G401.6 (cell line): Measurements from ENCODE around the gene AGBL1.
"Not testable (repeated sequence)": the region's sequence is repeated elsewhere in the genome, so short reads cannot be mapped to it uniquely, and the experiment has no call there.

Source experiments
- FAIRE-seq: peaks from 2 replicates; lab custom pipeline; 2012; peaks lifted over from hg19 to GRCh38; lab: Jason Lieb, UNC

Gene AGBL1

DNA sequence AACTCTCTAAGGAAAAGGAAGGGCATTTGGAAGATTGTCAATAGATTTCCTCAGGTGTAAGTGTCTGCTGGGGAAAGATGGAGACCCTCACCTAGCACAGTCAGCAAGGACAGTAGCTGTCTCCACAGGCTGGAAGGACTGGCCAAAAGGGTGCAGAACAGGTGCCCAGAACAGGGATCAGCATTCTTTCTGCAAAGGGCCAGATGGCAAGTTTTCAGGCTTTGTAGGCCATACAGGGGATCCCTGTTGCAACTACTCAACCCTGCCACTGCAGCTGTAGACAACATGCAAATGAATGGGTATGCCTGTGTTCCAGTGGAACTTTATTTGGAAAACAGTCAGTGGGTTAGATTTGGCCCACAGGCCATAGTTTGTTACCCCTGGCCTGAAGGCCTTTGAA, 8.1 kb downstream of the AGBL1 start:
- no peak for FAIRE-seq

DNA sequence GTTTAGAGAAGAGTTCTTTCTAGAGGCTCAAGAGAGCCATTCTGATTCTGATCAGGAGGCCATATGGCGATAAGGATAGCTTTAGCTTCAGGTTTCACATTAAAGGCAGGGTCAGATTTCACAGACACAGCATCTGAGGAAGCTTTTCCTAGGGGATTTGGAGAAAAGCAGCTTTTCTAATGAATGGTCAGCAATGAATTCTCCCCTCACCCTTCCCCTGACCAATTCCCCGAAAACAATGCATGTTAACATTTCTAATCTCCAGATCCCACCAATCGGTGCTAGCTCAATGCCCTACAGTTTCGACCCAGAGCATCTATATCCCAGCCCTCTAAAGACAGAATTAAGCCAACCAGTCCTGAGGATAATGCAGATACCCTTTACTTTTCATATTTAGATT, 9.8 kb downstream of the AGBL1 start:
- FAIRE-seq, result no peak

DNA sequence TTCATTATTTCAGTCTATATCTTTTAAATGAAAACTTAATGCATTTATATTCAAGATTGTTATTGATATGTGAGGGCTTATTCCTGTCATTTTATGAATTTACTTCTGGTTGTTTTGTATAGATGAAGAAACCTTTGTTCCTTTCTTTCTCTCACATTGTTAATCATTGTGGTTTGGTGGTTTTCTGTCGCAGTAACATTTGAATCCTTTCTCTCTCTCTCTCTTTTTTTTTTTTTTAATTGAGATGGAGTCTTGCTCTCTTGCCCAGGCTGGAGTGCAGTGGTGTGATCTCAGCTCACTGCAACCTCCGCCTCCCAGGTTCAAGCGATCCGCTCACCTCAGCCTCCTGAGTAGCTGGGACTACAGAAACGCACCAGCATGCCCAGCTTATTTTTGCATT, 22.1 kb downstream of the AGBL1 start:
- no peak for FAIRE-seq

DNA sequence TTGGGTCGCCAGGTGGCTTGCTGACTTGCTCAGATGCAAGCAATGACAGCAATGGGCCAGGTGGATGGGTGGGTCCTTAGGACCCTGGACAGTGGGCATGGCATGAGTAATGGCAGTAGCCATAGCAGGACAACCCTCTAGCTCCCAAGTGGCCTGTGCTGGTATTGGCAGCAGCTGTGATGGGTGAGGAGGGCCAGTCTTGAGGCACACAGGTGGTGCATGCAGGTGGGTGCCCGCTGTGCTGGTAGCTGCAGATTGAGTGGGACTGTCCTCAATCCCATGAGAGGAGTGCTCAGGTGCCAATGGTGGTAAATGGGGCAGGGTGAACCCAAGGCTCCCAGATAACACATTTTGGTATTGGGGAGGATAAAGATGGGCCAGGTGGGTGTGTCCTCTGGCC, 24.2 kb downstream of the AGBL1 start:
- no peak for FAIRE-seq

DNA sequence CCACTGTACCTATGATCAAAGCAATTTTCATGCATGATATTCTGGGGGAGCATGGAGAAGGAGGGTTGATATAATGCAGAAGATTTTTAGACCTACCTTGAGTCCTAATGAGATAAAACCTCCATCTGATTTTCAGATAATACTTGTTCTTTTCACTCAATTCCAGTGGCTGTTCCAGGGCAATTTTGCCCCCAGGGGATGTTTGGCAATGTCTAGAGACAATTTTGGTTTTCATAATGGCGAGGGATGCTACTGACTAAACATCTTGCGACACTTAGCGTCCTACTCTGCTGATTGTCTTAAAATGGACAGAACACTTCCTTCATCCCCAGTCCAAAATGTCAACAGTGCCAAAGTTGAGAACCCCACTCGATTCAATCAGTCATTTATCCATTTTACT, 26.6 kb downstream of the AGBL1 start:
- FAIRE-seq, result no peak

DNA sequence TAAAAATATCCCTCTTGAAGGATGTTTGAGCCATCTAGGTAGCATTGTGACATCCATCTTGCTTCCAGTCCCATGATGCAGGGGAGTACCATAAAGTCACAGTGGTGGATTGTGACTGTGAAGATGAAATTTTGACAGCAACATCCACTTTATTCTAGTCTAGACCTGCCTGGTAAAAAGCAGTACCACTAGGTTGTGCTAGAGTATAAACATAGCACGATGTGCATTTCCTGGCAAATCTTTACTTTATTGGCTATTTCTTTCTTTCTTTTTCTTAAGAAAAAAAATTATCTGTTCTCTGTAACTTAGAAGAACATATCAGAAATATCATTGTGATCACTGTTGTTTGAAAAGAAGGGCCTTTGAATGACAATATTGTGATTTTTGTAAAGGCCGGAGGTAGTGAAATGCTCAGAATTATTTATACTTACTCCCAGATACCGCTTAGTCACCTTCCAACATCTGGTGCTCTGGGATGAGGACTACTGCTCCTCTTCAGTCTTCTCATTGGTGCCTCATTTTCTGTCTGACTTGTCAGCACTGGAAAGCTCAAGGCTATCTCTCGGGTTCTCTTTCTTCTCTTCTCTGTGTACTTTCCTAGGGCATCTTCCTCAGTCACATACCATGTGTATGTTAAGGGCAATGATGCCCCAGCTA, 35.6 kb downstream of the AGBL1 start:
- no peak for FAIRE-seq

DNA sequence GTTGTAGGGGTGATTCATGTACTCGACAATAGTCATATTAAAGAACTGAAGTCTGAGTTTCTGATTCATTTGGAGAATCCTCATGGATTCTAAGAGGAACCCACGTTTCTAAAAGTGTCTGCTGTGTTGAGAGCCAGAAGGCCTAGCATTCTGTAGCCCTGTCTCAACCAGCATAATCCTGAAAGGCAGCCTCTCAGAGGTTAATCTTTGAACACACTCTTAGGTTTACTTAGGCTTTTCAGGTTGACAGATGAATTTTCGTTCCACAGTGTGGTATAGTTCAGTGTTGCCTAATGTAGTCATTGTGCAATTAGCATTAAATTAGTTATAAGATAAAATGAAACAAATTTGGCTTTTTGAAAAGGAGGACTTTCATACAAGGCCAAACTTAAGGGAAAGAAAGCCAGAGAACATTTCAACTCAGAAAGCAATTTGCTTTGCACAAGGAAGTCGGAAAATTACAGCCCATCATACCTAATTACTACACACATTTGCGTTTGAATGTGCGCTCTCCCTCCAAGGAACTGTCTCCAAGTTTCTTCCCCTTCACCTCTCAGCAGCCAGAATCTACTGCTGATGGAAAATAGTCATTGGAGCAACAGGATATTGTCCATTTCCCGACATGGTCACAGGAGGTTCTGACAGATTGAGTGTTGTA, 42.0 kb downstream of the AGBL1 start:
- FAIRE-seq, result no peak

DNA sequence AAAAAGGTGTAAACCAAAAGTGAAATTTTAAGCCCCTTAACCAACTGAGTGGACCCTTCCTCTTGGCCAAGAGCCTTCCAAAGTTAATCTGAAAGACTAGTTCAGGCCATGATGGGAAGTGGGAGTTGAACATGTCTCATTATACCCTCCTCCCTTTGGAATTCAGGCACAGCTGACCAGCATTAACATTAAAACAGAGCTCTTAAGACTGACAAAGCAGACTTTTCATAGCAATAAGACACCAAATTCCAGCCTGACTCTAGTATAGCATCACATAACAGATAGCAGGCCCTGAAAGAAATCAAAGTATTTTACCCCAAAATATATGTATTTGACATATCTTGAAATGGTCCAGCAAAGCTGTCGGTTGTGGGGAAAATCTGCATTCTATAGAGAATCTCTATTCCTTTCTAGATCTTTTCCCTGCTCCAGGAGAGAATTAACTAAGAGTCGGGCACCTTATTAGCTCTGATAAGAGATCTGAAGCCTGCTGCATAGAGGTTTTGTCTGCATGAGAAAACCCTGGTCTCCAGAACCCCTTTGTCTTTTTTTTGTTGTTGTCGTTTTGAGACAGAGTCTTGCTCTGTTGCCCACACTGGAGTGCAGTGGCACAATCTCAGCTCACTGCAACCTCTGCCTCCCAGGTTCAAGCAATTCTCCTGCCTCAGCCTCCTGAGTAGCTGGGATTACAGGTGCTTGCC, 43.2 kb downstream of the AGBL1 start:
- FAIRE-seq, result not testable (repeated sequence)

DNA sequence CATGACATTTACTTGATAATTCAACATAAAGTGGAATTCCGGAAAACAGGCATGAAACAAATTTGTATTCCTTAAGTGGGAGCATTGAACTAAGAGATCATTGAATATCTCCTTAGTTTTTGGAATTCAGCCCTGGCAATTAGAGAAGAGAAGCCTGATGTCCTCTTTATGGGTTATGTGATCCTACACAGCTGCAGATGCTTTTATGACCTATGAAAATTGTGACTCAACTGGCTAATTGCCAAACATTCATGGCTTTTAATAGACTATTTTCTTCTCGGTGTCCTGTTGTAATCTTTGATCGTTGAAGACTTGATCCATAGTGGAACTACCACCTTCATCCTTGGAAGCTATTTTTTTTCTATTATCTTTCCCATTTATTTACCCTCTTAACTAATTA, 46.1 kb downstream of the AGBL1 start:
- no peak for FAIRE-seq

DNA sequence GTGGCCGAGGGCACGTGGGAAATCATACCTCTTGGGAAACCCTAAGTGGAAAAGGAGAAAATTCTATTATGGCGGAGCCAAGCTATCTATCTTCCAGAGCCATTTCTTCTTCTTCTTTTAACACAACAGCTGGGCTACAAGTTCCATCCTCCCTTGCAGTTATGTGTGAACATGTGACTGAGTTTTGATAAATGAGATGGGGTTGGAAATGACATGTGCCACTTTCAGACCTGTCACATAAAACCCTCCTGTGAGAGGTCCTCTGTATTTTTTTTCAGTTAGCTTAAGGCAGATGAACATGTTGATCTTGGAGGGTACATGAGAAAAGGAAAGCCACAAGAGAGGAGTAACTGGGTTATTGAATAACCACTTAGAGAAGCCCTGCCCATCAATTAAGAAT, 47.9 kb downstream of the AGBL1 start:
- FAIRE-seq, result no peak

DNA sequence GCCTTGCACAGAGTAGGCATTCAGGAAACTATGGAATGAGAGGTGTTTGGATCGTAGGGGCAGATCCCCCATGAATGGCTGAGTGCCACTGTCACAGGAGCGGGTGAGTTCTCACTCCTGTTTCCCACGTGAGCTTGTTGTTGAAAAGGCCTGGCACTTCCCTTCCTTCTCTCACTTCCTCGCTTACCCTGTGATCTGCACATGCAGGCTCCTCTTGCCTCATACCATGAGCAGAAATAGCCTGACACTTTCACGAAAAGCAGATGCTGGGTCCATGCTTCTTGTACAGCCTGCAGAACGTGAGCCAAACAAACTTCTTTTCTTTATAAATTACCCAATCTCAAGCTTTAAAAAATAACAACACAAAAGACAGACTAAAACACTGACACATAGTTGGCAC, 55.4 kb downstream of the AGBL1 start:
- no peak for FAIRE-seq

DNA sequence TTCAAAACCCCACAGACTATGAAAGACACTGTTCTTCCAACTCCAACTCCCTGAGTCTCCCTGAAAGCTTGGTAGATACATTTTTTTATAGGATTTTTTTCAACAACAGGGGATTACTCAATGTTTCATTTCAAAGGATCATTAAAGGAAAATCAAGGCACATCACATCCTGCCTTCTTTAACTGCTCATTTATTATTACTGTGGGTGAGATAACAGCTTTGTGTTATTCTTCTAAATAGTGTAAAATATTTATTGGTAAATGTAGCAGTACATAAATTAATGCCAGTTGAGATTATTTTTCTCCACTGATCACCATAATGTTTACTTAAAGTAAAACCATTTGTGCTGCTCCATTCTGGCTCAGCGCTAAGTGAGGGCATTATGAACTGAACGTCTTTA, 57.2 kb downstream of the AGBL1 start:
- no peak for FAIRE-seq

DNA sequence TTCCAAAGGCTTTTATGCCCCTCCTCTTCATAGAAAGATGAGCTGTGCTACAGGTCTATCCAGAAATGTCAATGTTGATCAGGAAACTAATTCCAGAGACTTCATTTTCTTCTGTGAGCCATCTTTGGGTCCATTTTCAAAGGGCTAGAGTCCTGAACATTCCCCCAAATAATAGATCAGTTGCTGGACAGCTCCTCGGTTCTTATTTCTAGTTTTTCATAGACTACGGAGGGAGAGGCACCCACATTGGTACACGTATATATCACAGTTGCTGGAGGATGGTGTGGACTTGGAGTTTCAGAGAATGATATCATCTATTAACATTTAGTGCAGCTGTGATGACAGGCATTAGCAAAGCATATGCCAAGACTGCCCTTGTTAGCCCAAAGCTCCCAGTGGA, 59.1 kb downstream of the AGBL1 start:
- no peak for FAIRE-seq

DNA sequence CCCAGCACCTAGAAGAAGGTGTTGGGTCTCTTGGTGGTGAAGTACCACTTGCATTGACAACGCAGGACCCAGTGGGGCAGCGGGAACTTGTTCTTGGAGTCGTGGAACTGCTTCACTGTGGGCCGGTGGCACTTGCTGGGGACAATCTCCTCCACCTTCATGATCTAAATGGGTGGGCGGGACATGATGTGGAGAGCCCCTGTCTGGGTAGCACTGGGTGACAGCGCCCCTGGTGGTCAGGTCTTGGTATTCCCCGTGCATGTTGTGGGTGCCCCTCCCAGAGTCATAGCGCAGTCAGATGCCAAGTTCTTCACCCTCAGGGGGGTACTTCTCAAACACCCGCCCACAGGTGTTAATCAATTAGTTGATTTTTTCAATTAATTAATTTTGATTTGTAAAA, 60.2 kb downstream of the AGBL1 start:
- no peak for FAIRE-seq

DNA sequence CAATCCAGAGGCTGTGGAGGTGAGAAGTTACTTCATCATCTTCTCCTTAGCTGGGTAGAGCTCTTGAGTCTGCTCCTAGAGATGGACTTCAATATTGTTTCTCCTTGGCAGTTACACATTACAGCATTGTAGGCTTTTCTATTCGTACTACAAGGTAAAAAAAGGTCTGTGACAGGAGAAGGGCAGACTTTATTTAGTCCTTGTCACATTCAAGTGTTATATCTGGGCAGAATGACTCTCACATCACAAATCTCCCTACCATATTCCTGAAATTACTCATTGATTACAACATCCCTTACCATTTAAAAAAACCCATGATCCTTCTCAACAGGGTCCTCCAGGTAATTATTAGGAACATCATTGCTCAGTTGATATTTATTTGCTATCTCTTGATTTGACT, 75.0 kb downstream of the AGBL1 start:
- no peak for FAIRE-seq

DNA sequence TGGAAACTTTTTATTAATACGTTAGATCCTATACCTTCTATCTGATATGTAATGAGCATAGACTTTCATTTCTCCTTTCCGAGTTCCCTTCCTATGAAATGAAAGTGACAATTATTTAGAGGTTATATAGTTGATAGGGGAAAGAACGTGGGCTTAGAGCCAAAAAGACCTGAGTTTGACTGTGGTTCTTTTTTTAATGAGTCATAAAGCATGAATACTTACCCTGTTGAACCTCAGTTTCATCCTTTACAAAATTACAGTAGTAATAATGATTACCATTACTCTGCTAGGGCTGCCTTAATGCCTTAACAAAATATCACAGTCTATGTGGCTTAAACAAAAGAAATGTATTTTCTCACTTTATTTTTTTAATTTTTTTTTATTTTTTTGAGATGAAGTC, 75.9 kb downstream of the AGBL1 start:
- no peak for FAIRE-seq

DNA sequence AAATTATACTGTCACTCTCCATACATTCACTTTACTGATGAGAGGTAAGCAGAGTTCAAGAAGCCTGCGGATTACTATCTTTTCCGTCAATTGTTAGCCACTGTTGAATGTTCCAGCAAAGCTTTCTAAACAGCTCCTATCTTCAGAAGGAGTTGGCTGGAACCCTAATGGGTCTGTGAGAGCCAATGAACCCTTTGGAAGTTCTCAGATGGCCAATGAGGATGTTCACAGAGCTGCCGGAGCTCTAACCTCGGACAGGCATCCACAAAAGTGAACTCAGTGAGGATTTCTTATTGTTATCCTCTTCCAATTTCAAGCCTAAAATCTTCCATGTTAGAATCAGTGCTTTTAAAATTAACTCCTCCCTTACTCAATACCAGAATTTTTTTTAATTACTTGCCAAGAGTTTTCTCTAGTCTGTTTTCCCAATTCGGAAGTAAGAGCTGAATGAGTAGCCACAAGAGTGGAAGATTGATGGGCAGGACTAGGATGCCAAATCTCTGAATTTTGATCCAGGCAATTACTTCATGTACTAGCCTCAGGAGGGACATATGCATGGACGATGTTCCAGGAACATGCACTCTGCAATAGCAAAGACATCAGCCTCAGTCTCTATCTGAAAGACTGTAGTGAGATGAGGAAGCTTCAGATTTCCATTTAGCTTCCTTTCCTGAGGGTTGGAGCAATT, 78.1 kb downstream of the AGBL1 start:
- FAIRE-seq, result no peak

DNA sequence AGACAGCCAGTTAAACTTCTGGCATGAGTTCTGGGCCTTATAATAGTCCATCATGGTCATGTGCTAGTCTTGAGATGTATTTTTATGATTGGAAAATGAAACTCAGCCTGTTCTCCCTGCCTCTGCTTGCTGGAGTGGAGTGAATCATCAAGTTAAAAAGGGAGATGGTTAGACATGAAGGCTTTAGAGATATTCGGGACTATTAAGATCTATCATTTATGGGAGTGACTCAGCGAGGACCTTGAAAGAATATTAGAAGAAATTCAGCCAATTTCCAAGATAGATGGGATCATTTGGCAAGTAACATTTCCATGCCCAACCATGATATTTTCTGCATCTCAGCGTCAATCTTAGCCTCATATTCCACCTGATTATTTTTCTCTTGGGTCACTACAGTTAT, 79.8 kb downstream of the AGBL1 start:
- FAIRE-seq, result no peak

DNA sequence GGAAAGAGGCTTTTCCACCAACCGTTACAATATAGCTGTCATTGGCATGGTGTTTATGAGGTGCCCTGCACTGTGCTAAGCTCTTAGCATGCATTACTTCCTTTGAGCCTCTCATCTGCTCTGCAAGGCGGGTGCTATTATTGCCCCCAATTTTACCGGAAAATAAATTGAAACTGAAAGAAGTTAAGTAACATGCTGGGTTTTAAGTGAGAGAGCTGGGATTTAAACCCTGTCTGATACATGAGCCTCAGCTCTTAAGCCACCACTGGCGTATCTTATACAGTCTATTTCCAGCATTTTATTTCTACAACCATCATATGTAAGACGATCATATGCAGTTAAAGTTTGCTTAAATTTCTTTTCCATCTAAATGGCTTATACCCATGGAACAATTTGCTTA, 81.6 kb downstream of the AGBL1 start:
- FAIRE-seq, result no peak

DNA sequence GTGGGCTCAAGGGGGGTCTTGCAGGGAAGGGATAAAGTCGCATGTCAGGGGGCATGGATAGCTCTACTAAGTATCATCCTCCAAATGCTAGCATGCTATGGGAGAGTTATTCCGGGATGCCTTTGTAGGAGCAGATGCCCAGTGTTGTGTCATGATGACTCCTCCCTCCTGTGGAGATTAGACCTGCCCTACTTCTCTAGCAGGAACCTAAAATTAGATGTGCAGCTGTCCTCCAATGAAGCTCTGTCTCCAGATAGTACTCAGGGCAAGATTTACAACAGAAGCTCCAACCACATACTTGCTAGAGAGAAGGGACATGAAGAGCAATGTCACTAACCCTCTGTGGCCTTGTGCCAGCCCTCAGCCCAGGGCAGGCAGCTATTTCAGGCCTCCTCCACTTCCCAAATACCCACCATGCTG, 82.5 kb downstream of the AGBL1 start:
- FAIRE-seq, result no peak

DNA sequence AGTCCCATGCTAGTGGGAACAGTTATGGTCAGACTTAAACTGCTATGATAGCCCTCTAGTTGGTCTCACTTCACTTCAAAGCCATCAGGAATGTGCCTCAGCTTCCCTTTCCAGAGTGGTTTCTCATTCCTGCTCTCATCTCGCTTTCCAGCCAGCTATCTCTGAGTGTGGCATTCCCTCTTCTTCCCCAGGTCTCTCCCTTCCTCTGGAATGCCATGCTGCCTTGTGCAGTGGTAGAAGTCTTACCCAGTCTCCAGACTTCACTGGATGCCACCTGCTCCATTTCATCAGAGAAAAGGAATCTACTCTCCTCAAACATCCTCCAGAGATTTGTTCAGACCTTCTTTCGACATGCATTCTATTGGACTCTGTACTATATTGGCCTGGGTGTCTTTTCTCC, 83.0 kb downstream of the AGBL1 start:
- no peak for FAIRE-seq

DNA sequence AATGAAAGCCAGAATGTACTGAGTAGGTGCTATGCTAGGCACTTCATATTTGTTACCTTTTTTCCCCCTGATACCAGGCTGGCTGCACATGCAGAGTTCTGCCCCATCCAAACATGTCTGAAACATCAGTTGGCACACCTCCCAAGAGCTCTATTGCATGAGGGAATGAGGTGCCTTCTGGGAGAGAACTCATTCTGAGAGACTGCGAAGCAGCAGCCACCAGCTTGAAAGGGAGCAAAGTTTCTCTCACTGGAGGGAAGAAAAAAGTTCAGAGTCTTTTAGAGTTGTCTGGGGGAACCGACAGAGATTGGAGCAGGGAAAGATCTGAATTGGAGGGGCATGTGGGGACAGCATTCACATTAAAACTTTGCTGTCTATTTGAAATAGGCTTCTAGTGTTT, 84.1 kb downstream of the AGBL1 start:
- FAIRE-seq, result no peak

DNA sequence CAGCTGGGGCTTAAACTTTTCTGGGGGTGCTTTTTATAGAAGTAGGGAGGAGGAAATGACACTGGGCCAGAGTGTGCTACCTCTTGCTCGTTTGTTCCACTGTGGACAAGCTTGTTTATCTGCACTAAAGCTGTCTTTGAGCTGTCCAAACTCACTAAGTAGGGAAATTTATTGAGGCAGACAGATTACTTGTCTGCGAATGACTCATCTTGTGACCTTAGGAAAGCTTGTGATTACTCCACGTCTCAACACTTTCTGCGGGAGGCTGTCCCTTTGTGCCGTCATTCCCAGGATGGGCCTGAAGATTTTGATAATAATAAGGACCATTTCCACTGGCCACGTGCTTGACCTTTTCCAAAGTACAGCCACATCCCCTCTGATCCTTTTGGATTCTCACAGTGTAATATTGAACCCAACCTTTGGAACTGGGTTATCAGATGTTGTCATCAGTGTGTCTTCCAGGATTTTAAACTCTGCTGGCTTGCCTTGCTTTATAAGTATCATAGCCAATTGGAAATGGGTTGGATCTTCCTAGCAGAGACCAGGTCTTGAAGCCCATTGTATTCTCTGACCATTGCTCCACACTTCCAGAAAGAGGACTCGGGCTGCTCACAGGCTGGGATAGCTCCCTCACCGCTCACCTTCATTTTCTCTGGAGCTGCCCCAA, 84.7 kb downstream of the AGBL1 start:
- FAIRE-seq, result no peak
